H1 (cell line): Measurements from ENCODE around the gene ENTR1. TPM values are rescaled to one million over a fixed set of nuclear protein-coding genes. Genes with fewer than 3 reads are reported as not detected.

Experiments used
- CTCF ChIA-PET: fragments of 300-600 bp; sonication (Branson Sonifier 250); formaldehyde crosslinking; loops from one replicate; lab custom pipeline; 2021; ENCODE audit not compliant: partially characterized antibody; lab: Charles Lee
- POLR2A ChIA-PET: fragments of 300-600 bp; sonication (Branson Sonifier 250); formaldehyde crosslinking; loops from one replicate; lab custom pipeline; 2021; ENCODE audit warnings: inconsistent platforms; ENCODE audit not compliant: partially characterized antibody; lab: Charles Lee
- DNase-seq, 2 experiments: peaks; one replicate each; pipeline versions ENCODE4 v3.0.0 to v3.0.0-alpha.2; 2010 to 2022; ENCODE audit warnings: low spot score in 2 of 2, low read depth in 1 of 2, mixed read lengths in 1 of 2
- FAIRE-seq: peaks from 2 replicates; lab custom pipeline; 2011; peaks lifted over from hg19 to GRCh38; lab: Jason Lieb, UNC
- H2AFZ ChIP-seq: 2 replicates; pipeline ENCODE4 v1.8.1; 2012; ENCODE audit warnings: low read length, inconsistent platforms
- H2AK5ac ChIP-seq: 2 replicates; pipeline ENCODE4 v1.6.1; 2013; ENCODE audit warnings: low read depth, low read length
- H2BK120ac ChIP-seq: replicated peaks from 2 replicates; pipeline ENCODE3; 2013; ENCODE audit warnings: low read depth, low read length, inconsistent platforms
- H2BK12ac ChIP-seq: 2 replicates; pipeline ENCODE4 v1.6.1; 2013; ENCODE audit warnings: low read depth, low read length
- H2BK15ac ChIP-seq: 2 replicates; pipeline ENCODE4 v1.6.1; 2013; ENCODE audit warnings: low read length
- H2BK20ac ChIP-seq: 2 replicates; pipeline ENCODE4 v1.6.1; 2013; ENCODE audit warnings: low read length
- H2BK5ac ChIP-seq: 2 replicates; pipeline ENCODE4 v1.6.1; 2013; ENCODE audit warnings: low read depth, low read length
- H3K14ac ChIP-seq: 2 replicates; pipeline ENCODE4 v1.6.1; 2013; ENCODE audit warnings: inconsistent platforms; ENCODE audit not compliant: insufficient read length
- H3K18ac ChIP-seq: 2 replicates; pipeline ENCODE4 v1.6.1; 2013; ENCODE audit warnings: low read length; ENCODE audit errors: extremely low read depth
- H3K23ac ChIP-seq: 2 replicates; pipeline ENCODE4 v1.6.1; 2013; ENCODE audit warnings: inconsistent platforms; ENCODE audit not compliant: insufficient read length
- H3K23me2 ChIP-seq: 2 replicates; pipeline ENCODE4 v1.6.1; 2013; ENCODE audit warnings: low read depth, low read length
- H3K27ac ChIP-seq: 2 replicates; pipeline ENCODE4 v1.6.1; 2011; ENCODE audit warnings: low read depth, low read length, inconsistent platforms
- H3K27me3 ChIP-seq, 4 experiments: replicated peaks in 1 of 4; 1 replicate in 1 of 4; 2 replicates in 3 of 4; pipeline versions ENCODE4 v1.6.1 to v1.8.1; 2011 to 2013; ENCODE audit warnings: low read length in 3 of 4, mild to moderate bottlenecking in 3 of 4, inconsistent platforms in 2 of 4, mixed read lengths in 2 of 4, moderate library complexity in 1 of 4; ENCODE audit not compliant: control insufficient read depth in 3 of 4, insufficient read depth in 3 of 4; ENCODE audit errors: extremely low read depth in 1 of 4
- H3K36me3 ChIP-seq, 4 experiments: 2 replicates each; pipeline versions ENCODE4 v1.6.1 to v1.8.1; 2011 to 2013; ENCODE audit warnings: mild to moderate bottlenecking in 4 of 4, low read length in 3 of 4, moderate library complexity in 2 of 4, control low read depth in 1 of 4, inconsistent platforms in 1 of 4; ENCODE audit not compliant: insufficient read depth in 4 of 4, control insufficient read depth in 2 of 4
- H3K4ac ChIP-seq: replicated peaks from 2 replicates; pipeline ENCODE3; 2013; ENCODE audit warnings: low read length, low read depth, mixed read lengths, inconsistent platforms; ENCODE audit not compliant: insufficient read length
- H3K4me1 ChIP-seq, 4 experiments: replicated peaks in 1 of 4; 1 replicate in 1 of 4; 2 replicates in 3 of 4; pipeline versions ENCODE4 v1.6.1 to v1.8.1; 2011 to 2013; ENCODE audit warnings: low read length in 3 of 4, inconsistent platforms in 2 of 4, mixed read lengths in 1 of 4; ENCODE audit not compliant: insufficient read depth in 4 of 4, control insufficient read depth in 3 of 4
- H3K4me2 ChIP-seq, 2 experiments: 2 replicates each; pipeline versions ENCODE4 v1.6.1 to v1.8.1; 2011 to 2013; ENCODE audit warnings: low read depth in 2 of 2, low read length in 2 of 2, control low read depth in 1 of 2, inconsistent platforms in 1 of 2, mild to moderate bottlenecking in 1 of 2; ENCODE audit not compliant: insufficient read depth in 1 of 2
- H3K4me3 ChIP-seq, 4 experiments: fragments of 200-600, 300-600 bp in 1 of 4; sonication (generic), shearing (Covaris generic), sonication (Bioruptor Twin) in 1 of 4; 2 replicates each; pipeline versions ENCODE4 v1.5.1 to v1.8.1; 2011 to 2016; ENCODE audit warnings: low read length in 4 of 4, low read depth in 3 of 4, control low read depth in 2 of 4, inconsistent platforms in 2 of 4, mild to moderate bottlenecking in 2 of 4, mixed read lengths in 1 of 4, moderate library complexity in 1 of 4; ENCODE audit not compliant: insufficient read depth in 2 of 4; ENCODE audit errors: extremely low read depth in 1 of 4
- H3K56ac ChIP-seq: replicated peaks from 2 replicates; pipeline ENCODE3; 2013; ENCODE audit warnings: low read depth, mild to moderate bottlenecking, mixed read lengths, low read length, inconsistent platforms; ENCODE audit not compliant: insufficient read length
- H3K79me1 ChIP-seq: 2 replicates; pipeline ENCODE4 v1.6.1; 2013; ENCODE audit warnings: low read depth, low read length, control low read depth
- H3K79me2 ChIP-seq, 2 experiments: 2 replicates each; pipeline versions ENCODE4 v1.6.1 to v1.8.1; 2012 to 2013; ENCODE audit warnings: low read length in 2 of 2, mild to moderate bottlenecking in 2 of 2, inconsistent platforms in 1 of 2; ENCODE audit not compliant: insufficient read depth in 2 of 2, control insufficient read depth in 1 of 2
- H3K9ac ChIP-seq, 4 experiments: replicated peaks in 1 of 4; 1 replicate in 1 of 4; 2 replicates in 3 of 4; pipeline versions ENCODE4 v1.6.1 to v1.8.1; 2011 to 2013; ENCODE audit warnings: low read depth in 3 of 4, low read length in 3 of 4, control low read depth in 2 of 4, mild to moderate bottlenecking in 2 of 4, moderate library complexity in 2 of 4, inconsistent platforms in 1 of 4; ENCODE audit errors: extremely low read depth in 1 of 4
- H3K9me3 ChIP-seq, 2 experiments: 2 replicates each; pipeline versions ENCODE4 v1.6.1 to v1.8.1; 2012 to 2013; ENCODE audit warnings: mild to moderate bottlenecking in 2 of 2, moderate library complexity in 2 of 2, control low read depth in 1 of 2, inconsistent platforms in 1 of 2, low read depth in 1 of 2, low read length in 1 of 2, mixed read lengths in 1 of 2; ENCODE audit not compliant: insufficient read depth in 2 of 2
- H4K20me1 ChIP-seq, 2 experiments: replicated peaks in 1 of 2; 2 replicates each; pipeline versions ENCODE3 to v1.8.1; 2011 to 2013; ENCODE audit warnings: inconsistent platforms in 2 of 2, low read length in 2 of 2, mild to moderate bottlenecking in 1 of 2; ENCODE audit not compliant: insufficient read depth in 2 of 2, control insufficient read depth in 1 of 2
- H4K5ac ChIP-seq: 2 replicates; pipeline ENCODE4 v1.6.1; 2013; ENCODE audit warnings: low read length, low read depth, mixed read lengths, inconsistent platforms; ENCODE audit not compliant: insufficient read length
- H4K8ac ChIP-seq: 2 replicates; pipeline ENCODE4 v1.8.0; 2013; ENCODE audit warnings: mild to moderate bottlenecking, moderate library complexity, low read length, inconsistent platforms; ENCODE audit not compliant: insufficient read depth; ENCODE audit errors: extremely low read depth
- H4K91ac ChIP-seq: replicated peaks from 2 replicates; pipeline ENCODE3; 2013; ENCODE audit warnings: low read length, mixed read lengths, inconsistent platforms; ENCODE audit not compliant: insufficient read length
- BACH1 ChIP-seq: IDR thresholded peaks from 2 replicates; pipeline ENCODE4 v1.6.1; 2012; ENCODE audit warnings: low read length, improper control_type of control experiment
- POLR2A ChIP-seq, 2 experiments: IDR thresholded peaks; 1 replicate in 1 of 2; 2 replicates in 1 of 2; pipeline ENCODE4 v1.6.1; 2011; ENCODE audit warnings: low read depth in 2 of 2, low read length in 2 of 2, mild to moderate bottlenecking in 2 of 2; ENCODE audit errors: control extremely low read depth in 1 of 2
- SP1 ChIP-seq: IDR thresholded peaks from 2 replicates; pipeline ENCODE4 v1.6.1; 2011; ENCODE audit warnings: low read depth, low read length
- SP2 ChIP-seq: IDR thresholded peaks from 2 replicates; pipeline ENCODE4 v1.6.1; 2012; ENCODE audit warnings: mild to moderate bottlenecking, low read length, inconsistent platforms
- SUZ12 ChIP-seq: fragments of 200-600 bp; sonication (generic); IDR thresholded peaks from 2 replicates; pipeline ENCODE4 v1.6.1; 2012; ENCODE audit warnings: mild to moderate bottlenecking, inconsistent platforms, low read length, moderate library complexity, mixed read lengths
- YY1 ChIP-seq: IDR thresholded peaks from 2 replicates; pipeline ENCODE4 v1.6.1; 2011; ENCODE audit warnings: low read depth, mild to moderate bottlenecking, low read length
- whole genome bisulfite sequencing, 2 experiments: shearing (Covaris generic) in 1 of 2; methylation state at CpG; one replicate each; pipeline versions ENCODE4 v1.1.6 to v1.1.7; 2013 to 2015; ENCODE audit warnings: low lambda C conversion rate in 2 of 2, mixed read lengths in 2 of 2, inconsistent platforms in 1 of 2, low coverage in 1 of 2, missing lambda C conversion rate in 1 of 2; ENCODE audit not compliant: insufficient replicate concordance in 2 of 2, insufficient coverage in 1 of 2, insufficient read length in 1 of 2; ENCODE audit errors: extremely low coverage in 1 of 2, missing lambda C conversion rate in 1 of 2; 5-methylcytosine and 5-hydroxymethylcytosine counted together
- polyA plus RNA-seq, 7 experiments: library from polyadenylated mRNA; depleted of rRNA in 3 of 7; stranded (reverse) in 5 of 7; unstranded in 2 of 7; fragments of >200 nt in 5 of 7; fragments of 200-250 nt in 2 of 7; gene quantifications; 1 replicate in 5 of 7; 2 replicates in 1 of 7; 4 replicates in 1 of 7; pipeline versions ENCODE4 v1.2.1 to v1.2.3, GENCODE V29; 2011 to 2013; ENCODE audit warnings: missing spikeins in 2 of 7, mixed read lengths in 2 of 7
- total RNA-seq: library from RNA; stranded (reverse); fragmentation: NEBNext Ultra II Directional; extraction: Animal tissue kit (Norgen Biotek cat#: 25700); gene quantifications from 2 replicates; pipeline ENCODE4 v1.2.1, GENCODE V29; 2021

Gene ENTR1
- total and polyA plus RNA-seq, 2 of the 8 experiments (the other 6 are each of a cell fraction or from before 2014, with no cell fraction given) = 65.2 to 102 TPM

DNA sequence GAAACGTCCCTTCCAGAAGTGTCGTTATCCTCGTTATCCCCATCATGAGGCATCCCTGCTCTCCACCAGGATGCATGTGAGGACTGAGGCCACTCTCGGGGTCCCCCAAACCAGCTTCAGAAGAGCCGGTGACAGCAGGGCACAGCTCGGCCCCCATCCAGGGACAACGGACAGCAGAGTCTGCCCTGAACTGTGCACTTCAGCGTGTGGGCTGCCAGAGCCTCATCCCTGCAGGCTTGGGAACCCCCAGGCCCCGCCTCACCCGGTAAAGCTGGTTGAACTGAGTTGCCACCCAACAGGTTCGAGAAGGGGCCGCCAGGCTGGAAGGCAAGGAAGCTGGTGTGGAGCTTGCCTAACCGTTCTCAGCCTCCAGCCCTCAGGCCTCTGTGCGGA is 36.2 kb downstream of the ENTR1 start:
- Histone ChIP-seq H3K27me3 (no peaks in the 10 kb centered on the region), H2BK5ac (no peak overlapping the region; the same call in 1 of the 2 replicates), H3K4me3 (no peak overlapping the region), H2BK120ac (no peak overlapping the region), H2AFZ (no peak overlapping the region), H3K9me3 (no peaks in the 10 kb centered on the region), H4K8ac (no peak overlapping the region), H3K36me3 (peaks cover 0 to 11% (median under 1%) of the 10 kb centered on the region in 4 experiments; a peak in 5 of 8 replicates), H3K4ac (no peak overlapping the region), H3K79me2 (no peaks in the 10 kb centered on the region), H4K5ac (no peak overlapping the region), H2AK5ac (no peak overlapping the region), H2BK15ac (no peak overlapping the region), H3K79me1 (no peaks in the 10 kb centered on the region), H3K18ac (no peak overlapping the region), H3K9ac (no peak overlapping the region), H3K14ac (no peak overlapping the region), H2BK12ac (no peak overlapping the region), H2BK20ac (no peak overlapping the region), H4K91ac (no peak overlapping the region), H3K23me2 (no peaks in the 10 kb centered on the region), H3K27ac (no peak overlapping the region), H3K23ac (no peak overlapping the region), H4K20me1 (peaks cover 5 to 8% of the 10 kb centered on the region in 2 experiments), H3K4me1 (no peaks in the 10 kb centered on the region), H3K56ac (no peak overlapping the region), H3K4me2 (no peak overlapping the region)
- no peak for TF ChIP-seq SP2
- no peak for TF ChIP-seq SUZ12
- no peak for TF ChIP-seq POLR2A (IDR thresholded peaks at IDR 0.05; ENCODE audit: control extremely low read depth in 1 of 2, low read depth in 2 of 2, low read length in 2 of 2)
- TF ChIP-seq SP1 = no peak
- TF ChIP-seq BACH1 = no peak
- TF ChIP-seq YY1 = no peak
- 98% methylated on average over 12 of the region's 14 CpGs; no CpG with 5 or more reads in 1 of the 2 experiments for WGBS, 2 experiments
- ChIA-PET POLR2A (interaction anchor here (0.9 to 7.2 kb wide), 16 partner anchors 8 to 130 kb away, joined by 3 to 43 read pairs (median 6); partner anchors contain the start of genes DNLZ and SNAPC4), CTCF (interaction anchor here (0.6 to 1.9 kb wide), 13 partner anchors 8 to 361 kb away, joined by 3 to 8 read pairs (median 3); partner anchors contain the start of gene DNLZ)
- DNase-seq (no peak), FAIRE-seq (no peak)
